GM19463 (cell line): ENCODE results near the gene TMEM247.
A peak's percentile ranks its signal among the peaks of the same experiment; 100 is the strongest.

Experiments used
- ATAC-seq: cut with Tn5 transposase; IDR thresholded peaks from one replicate; pipeline ENCODE4 v1.9.1; 2021; ENCODE audit warnings: mild to moderate bottlenecking, moderate library complexity; ENCODE audit not compliant: unreplicated experiment

The TMEM247 gene

DNA sequence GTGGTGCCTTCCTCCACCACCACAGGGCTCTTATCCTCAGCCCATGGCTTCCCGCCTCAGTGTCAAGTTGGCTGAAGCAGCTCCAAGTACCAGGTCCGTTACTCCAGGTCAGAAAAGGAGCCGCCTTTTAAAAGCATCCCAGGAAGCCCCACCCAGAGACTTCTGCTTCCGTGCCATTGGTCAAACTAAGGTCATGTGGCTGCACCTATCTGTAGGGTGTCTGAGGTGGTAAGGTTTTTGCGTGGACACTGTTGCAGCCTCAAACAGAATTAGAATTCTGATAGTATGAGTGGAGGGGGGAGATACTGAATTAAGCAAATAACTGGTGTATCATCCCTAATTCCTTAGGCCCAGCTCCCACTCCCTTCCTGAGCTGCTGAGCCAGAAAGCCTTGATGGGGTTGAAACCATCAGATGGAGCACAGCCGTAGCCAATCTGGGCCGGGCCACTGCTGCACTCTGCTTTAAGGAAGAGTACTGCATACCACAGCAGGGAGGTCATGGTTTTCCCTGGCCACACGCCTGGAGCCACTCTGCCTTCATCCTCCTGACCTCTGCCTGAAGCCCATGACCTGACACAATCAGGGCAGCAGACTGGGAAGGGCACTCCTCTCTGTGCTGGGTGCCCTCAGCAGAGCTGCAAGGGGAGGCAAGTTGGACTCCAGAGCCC, 8.4 kb downstream of the TMEM247 start:
- ATAC-seq, result no peak

DNA sequence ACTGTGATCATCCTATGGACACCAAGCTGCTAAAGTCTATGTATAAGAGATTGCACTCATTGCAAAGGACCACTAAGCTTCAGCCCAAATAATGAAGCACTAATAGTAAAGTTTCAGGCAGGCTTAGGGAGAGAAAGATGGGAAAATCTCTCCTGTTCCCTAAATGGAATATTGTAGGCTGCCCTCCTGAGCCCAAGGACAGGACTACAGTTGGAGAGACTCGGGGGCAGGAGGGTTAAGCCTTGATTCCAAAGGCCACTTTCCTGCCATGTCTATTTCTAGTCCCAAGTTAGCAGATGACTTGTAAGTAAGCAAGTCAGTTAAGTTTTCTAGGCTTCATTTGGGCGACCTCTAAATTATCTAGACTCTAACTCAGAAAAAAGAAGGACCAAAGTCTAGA, 9.0 kb downstream of the TMEM247 start:
- no peak for ATAC-seq

DNA sequence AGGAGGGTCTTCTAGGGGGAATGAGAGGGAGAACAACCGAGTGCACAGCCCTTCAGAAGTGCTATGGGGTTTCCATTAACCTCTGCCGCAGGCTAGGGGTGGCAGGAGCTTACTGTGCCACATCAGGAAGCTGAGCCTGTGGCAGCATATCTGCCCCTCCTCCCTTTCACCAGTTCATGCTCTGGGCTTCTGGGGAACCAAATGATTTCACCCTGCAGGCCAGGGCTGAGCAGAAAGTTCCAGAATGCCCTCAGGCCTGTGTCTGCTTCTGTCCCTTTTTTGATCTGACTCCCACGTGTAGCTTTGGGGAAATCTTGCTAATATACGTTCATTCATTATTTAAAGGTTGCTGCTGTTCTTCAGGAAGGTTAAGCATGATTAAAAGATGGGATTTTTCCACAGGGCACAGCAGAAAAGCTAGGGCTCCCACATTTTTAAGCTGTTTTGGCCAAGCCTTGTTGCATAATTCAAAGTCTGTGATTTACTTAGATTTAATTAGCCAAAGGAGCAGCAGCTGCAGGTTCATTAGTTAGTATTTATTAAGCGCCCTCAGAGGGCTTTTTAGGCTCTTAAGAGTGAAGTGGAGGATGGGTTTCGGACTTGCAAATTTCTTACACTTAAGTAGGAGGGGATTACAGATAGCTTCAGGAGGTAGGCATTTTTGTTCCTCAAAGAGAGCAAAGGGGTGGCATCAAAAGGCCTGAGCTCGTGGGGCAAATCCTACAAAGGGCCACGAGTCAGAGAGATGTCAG, 10.2 kb downstream of the TMEM247 start:
- ATAC-seq, result no peak

DNA sequence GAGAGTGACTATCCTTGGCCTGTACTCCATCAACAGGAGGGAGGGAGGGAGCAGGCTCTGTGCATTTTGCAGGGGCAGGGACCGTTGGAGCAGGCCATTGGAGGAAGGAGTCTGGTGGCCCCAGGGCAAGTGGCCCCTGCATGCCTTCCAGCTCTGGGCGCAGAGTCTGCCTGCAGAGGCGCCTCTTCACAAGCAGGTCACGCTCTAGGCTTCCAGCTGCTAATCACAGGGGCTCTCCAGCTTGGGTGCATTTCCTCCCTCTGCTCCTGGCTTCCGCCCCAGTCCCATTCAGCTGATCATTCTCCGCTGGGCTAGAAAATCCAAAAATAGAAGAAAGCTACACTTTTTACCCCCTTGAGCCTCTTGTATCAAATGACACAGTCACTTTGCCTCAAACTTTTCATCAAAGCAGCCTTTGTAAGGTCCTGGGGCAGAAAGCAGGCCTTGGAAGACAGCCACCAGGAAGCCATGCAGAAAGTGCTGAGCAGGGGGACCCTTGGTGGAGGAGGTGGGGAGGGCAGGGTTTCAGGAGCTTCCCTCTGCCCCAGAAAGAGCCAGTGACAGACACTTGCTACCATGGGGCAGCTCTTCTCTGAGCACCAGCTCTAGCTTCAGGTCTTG, 11.3 kb downstream of the TMEM247 start:
- ATAC-seq, result peak; percentile 67

DNA sequence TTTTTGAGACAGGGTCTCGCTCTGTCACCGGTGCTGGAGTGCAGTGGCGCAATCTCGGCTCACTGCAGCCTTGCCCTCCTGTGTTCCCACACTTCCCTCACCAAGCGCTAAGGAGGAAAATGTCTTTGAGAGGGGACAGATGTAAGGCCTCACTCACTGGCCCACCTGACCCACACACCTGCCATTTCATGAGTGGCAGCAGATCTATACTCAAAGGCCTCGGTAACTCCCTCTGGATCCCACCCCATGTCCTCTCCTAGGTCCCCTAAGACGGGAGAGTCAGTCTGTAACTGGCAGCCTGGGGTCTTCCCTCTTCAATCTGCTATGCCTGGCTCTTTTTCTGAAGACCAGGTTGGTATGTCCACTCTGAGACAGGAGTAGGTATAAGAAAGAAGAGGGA, 12.9 kb downstream of the TMEM247 start:
- ATAC-seq, result no peak

DNA sequence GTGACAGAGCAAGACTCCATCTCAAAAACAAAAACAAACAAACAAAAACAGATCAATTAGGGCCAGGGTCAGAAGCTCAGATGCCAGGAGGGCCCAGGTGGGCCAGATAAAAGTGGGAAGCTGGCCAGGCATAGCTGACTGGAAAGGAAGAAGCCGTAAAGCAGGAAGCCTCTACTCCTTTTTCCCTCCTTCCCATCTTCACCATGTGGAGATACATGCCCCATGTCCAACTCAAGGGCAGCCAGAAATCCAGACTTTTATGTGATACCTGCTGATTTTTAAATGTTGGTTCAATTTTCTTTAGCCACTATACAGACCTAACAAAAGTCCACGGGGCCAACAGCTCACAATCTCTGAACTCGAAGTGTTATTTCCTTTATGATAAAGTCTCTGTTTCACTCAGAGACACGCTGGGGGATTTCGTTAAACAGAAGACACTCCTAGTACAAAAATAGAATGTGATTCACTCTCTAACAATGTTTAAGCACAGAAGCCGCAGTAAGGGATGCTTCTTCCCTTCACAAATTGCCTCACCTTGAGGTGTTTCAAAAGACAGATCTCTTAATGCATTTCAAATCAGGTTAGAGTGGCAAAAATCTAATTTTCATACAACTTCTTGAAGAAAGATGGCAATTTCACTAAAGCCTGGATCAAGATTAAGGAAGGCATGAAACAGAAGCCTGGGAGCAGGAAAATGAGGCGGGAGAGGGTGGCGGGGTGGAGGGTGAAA, 14.0 kb downstream of the TMEM247 start:
- ATAC-seq, result peak; percentile 75

DNA sequence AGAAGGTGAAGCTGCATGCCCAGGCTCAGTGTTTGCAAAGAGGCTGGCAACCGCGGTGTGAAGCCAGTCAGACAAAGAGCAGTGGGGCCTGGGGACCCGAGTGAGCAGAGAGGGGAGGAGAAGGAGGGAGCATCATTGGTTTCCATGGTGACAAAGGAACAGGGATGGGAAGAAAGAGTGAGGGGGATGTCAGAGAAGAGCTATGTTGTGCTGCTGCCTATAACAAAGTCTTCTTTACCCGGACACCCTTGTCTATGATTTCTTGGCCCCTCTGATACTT, 14.5 kb downstream of the TMEM247 start:
- peak; percentile 10 for ATAC-seq

DNA sequence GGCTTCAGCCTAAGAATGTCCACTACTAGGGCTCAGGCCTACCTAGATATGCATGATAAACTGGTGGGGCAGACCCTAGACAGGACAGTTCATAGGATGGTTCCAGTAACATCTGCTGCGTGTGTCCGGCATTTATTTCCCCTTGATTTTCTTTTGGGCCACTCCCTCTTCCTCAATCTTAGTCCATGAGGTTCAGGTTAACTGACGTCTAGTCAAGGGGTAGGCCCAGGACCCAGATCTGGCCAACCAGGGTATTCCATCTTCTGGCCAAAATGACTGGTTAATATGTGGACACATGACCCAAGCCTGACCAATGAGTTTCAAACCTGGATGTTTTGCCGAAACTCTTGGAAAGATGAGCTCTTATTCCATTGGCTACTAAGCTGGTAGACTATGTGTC, 15.2 kb downstream of the TMEM247 start:
- no peak for ATAC-seq

DNA sequence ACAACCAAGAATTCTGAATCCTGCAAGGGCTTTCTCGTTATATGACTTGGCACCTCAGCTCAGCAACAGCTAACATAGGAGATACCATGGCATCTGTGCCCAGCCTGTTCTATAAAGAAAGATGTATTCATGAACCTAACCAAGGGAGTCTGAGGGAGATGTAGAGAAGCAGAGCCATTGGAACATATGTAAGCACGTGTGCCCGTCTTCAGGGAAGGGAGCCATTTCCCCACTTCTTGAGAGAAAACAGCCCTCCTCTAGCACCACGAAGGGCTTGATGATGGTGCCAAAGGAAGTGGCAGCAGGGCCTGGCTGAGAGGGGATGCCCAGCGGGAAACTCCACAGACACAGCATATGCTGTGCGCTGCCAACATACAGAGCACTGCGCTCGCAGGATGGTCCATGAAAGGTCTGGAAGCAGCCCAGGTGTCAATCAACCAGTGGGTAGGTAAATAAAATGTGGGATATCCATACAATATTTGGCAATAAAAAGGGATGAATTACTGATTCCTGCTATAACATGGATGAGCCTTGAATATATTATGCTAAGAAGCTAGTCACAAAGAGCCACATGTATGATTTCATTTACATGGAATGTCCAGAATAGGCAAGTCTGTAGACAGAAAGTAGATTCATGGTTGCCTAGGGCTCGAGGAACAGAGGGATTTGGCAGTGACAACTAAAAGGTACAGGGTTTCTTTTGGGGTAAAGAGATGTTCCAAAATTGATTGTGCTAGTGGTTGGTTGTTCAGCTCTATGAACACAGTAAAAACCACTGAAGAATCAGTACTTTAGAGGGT, 16.1 kb downstream of the TMEM247 start:
- ATAC-seq, result no peak

DNA sequence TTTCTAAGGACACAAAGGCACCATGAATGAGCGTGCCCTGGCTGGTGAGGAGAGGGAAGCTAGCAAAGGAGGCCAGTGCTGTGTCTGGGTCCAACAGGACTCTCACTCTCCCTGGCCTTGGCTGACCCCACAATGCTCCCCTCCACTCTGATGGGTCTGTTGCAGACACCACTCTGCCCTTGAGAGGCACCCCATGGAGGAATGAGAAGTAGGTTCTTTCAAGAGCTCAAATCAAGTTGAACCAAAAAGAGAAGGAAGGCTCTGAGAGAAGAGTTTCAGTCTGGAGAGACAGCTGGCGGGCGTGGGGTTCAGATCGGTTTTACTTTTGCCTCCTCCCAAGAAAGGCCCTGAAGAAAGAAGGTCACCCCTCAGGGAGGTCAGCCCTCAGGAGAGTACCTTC, 18.4 kb downstream of the TMEM247 start:
- no peak for ATAC-seq

DNA sequence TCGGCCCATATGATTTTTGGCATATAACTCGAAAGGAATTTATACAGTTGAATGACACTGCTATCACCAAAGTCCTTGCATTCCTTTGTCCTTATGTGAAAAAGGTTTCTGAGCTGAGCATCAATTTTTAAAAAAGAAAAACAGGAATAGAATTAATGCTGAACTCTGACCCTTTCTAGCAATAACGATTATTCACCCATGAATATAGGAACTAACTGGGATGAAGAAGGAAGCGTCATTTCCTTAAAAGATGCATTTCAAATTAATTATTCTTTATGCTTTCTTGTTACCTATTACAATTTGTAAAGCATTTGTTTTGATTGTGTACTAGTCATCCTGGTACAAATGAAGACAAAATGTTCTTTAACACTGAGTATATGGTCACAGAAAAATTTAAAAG, 19.3 kb downstream of the TMEM247 start:
- ATAC-seq, result no peak

DNA sequence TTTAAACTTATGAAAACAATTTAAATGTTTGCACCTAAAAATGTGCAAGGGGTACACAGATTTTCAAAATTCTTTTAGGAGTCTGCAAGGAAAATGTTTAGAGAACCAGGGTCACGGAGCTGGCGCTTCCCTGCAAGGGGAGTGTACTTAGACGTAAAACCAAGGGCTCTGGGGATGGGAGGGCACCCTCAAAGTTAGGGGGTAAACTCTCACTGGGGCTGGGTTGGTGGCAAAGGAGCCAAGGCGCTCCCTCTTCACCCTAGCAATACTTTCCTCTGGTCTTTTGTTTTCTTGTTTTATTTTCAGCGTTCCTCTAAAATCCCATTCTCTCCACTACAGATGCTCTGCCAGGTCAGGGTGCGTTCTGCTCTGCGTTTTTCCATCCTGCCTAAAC, 20.0 kb downstream of the TMEM247 start:
- ATAC-seq, result no peak

DNA sequence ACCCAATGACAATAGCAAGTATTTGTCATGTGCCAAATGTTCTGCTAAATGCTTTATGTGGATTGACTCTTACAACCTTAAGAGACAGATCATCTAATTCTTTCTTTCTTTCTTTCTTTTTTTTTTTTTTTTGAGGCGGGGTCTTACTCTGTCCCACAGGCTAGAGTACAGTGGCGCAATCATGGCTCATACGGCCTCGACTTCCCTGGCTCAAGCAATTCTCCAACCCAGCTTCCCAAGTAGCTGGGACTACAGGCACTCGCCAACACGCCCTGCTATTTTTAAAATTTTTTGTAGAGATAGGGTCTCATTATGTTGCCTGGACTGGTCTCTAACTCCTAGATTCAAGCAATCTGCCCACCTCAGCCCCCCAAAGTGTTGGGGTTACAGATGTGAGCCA, 21.4 kb downstream of the TMEM247 start:
- no peak for ATAC-seq

DNA sequence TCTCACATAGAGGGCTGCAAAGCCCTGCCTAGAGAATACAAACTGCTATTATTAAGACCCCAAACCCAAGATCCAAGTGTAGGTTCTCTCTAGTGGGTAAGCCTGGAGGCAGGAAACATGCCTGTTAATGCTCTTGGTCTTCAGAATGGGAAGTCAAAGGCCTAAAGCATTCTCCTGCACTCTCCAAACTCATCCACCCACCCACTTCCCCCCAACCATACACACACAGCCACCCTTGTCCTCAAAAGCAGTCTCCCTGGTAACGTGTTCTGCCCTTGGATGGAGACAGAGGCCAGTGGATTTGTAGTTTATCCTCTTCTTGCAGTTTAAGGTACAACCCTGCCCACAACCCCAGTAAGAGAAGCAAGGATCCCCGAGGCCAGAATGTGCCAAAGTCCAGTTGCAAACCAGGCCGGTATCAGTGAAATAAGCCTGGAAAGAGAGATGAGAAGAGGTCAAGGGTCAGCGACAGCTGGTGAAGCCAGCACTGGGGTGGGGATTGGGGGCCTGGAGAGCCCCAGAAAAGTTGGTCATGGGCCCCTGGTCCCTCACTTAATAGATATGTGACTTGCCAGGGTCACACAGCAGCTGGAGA, 23.0 kb downstream of the TMEM247 start:
- ATAC-seq, result no peak

DNA sequence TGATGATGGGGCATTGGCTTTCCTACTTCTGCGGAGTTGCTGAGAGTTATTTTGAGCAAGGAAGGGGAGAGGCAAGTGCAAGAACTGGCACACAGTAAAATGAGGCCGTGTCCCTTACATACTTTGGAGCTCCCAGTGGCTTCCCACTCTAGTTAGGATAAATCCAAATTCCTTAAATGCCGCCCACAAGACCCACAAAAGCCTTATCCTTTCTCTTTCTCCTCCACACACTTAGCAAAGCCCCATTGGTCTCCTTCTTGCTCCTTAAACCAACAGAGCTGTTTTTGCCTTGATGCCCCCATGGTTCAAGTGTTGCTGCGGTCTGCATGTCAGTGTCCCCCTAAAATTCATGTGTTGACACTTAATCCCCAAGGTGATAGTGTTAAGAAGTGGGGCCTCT, 24.3 kb downstream of the TMEM247 start:
- no peak for ATAC-seq

DNA sequence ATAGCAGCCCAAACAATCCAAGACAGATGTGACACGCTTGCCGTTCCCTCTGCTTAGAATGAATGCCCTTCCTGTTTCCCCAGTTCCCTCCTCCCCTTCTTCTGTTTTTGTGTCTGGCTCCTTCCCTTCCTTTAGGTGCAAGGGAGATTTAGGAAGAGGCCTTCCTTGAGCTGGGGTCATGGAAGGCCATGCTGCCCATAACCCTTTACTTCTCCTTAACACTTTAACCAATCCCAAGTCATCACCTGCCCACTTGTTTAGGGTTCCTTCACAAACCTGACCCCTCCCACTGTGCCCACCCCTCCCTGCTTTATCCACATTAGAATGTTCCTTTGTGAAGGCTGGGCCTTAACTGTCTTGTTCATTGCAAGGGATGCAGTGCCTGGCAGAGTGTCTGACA, 24.9 kb downstream of the TMEM247 start:
- ATAC-seq, result no peak

DNA sequence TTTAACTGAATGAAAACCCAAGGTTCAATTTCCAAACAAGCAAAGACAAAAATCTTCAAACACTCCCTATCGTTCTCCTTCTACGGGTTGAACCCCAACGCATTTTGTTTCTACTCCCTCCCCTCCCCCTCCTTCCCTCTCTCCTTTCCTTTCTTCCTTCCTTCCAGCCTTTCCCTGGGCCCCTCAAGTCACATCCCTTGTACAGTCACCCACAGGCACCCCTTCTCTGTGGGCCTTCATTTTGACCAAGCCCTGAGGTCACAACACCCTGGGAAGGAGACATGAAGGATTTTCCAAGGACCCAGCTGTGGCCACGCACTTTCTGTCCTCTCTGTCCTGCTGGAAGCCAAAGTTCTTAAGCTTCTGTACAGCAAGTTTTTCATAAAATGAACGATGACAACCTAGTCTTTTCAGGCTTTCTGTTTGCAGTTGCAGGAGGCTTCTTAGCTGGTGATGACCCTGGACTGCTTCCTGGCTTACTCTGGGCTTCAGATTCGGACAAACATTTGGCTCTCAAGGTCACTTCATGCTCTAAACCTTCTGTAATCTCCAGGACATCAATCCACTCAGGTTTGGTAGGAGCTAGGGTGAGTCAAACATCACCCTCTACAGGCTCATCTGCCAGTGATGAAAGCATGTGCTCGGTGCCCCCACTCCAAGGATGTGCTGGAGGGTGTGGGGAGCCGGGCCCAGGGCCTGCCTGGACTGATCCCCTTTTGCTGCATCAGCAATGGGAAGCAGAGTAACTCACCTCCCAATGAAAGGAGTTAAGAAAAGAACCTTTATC, 25.5 kb downstream of the TMEM247 start:
- no peak for ATAC-seq

DNA sequence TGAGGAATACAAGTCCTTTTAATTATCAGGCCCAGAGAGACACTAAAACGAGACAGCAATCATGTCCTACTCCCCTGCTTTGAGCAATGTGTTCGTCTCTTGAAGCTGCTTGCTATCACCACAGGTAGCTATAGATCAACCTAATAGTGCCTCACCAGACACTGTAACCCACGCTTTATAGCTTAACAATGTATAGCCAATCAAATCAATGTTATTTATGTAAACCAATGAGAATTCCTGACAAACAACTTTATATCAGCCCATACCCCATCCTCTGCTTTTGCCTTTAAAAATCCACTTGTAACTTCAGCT, 26.1 kb downstream of the TMEM247 start:
- no peak for ATAC-seq

DNA sequence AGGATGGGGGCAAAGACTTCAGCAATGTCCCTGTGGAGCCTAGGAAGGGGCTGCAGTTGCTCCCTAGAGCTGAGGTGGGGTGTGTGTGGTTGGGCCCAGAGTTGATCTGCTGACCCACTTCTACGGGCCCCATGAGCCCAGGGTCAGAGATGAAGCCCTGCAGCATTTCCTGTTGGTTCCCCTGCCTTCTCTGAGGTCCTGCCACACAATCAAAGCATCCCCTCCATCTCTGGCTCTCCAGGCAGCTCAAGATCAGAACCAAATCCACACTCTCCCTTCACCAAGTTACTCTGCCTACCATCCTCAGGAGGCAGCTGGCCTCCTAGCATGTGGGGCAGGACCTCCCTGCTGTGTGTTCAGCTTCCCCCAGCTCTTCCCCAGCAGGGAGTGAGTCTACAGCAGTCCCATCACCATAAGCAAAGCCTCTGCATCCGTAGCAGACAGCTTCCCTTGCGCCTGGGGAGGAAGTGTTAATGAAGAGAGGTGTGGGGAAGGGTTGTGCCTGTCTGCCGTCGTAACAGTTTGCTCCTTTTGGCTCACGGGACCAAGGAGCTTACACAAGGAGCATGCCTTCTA, 26.9 kb downstream of the TMEM247 start:
- no peak for ATAC-seq

DNA sequence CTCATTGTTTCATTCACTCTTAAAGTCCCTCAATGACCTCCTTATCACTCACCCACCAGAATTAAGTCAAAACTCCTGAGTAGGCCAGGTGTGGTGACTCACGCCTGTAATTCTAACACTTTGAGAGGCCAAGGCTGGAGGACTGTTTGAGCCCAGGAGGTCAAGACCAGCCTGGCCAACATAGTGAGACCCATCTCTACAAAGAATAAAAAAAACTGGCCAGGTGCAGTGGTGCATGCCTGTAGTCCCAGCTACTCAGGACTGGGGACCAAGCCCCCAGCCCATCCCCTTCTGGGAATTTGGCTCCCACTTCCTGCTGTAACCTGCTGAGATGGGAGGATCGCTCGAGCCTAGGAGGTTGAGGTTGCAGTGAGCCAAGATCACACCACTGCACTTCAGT, 28.9 kb downstream of the TMEM247 start:
- ATAC-seq, result no peak
